ENCODE data around the gene WDR44.

DNA sequence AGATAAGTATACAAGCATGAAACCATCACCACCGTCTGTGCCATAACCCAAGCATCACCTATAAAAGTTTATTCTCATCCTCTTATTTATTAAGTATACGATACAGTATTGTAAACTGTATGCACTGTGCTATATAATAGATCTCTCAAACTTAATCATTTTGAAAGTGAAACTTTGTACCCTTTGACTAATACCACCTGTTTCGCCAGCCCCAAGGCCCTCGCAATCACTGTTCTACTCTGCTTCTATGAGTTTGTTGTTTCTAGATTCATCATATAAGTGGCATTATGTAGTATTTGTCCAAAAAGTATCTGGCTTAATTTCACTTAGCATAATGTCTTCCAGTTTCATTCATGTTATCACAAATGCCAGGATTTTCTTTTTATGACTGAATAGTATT, 77.7 kb downstream of the WDR44 start:
- TF ChIP-seq, protein P1, sequence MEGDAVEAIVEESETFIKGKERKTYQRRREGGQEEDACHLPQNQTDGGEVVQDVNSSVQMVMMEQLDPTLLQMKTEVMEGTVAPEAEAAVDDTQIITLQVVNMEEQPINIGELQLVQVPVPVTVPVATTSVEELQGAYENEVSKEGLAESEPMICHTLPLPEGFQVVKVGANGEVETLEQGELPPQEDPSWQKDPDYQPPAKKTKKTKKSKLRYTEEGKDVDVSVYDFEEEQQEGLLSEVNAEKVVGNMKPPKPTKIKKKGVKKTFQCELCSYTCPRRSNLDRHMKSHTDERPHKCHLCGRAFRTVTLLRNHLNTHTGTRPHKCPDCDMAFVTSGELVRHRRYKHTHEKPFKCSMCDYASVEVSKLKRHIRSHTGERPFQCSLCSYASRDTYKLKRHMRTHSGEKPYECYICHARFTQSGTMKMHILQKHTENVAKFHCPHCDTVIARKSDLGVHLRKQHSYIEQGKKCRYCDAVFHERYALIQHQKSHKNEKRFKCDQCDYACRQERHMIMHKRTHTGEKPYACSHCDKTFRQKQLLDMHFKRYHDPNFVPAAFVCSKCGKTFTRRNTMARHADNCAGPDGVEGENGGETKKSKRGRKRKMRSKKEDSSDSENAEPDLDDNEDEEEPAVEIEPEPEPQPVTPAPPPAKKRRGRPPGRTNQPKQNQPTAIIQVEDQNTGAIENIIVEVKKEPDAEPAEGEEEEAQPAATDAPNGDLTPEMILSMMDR (IDR thresholded peaks at IDR 0.05), result no peak
- TF ChIP-seq POLR2A (IDR thresholded peaks at IDR 0.05) (no peak), EP300 (IDR thresholded peaks at IDR 0.05; ENCODE audit: low read depth) (no peak)

Data from transverse colon (tissue), 3 donors.